ENCODE data around the gene ZBTB45.
"Not testable (repeated sequence)": the region's sequence is repeated elsewhere in the genome, so short reads cannot be mapped to it uniquely, and the experiment has no call there.

The ZBTB45 gene

DNA sequence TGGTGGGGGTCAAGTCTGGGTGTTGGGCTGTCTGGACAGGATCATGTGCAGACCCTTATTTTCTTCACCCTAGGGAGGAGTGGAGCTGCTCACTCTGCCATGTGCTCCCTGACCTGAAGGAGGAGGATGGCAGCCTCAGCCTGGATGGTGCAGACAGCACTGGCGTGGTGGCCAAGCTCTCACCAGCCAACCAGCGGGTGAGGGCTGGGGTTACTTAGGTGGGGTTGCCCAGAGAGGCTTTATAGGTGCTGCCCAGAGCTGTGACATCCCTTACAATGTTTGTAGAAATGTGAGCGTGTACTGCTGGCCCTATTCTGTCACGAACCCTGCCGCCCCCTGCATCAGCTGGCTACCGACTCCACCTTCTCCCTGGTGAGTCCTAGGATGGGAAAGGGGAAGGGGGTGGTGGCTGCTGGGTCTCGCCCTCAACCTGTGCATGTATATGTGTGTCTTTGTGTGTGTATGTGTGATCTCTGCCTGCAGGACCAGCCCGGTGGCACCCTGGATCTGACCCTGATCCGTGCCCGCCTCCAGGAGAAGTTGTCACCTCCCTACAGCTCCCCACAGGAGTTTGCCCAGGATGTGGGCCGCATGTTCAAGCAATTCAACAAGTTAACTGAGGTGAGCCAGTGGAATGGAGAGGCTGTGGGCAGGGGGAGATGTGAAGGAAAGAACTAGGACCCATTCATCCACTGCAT lies 30.2 kb upstream of the ZBTB45 start:
- peak overlapping the region; percentile 80 for H3K27ac Mint-ChIP-seq

DNA sequence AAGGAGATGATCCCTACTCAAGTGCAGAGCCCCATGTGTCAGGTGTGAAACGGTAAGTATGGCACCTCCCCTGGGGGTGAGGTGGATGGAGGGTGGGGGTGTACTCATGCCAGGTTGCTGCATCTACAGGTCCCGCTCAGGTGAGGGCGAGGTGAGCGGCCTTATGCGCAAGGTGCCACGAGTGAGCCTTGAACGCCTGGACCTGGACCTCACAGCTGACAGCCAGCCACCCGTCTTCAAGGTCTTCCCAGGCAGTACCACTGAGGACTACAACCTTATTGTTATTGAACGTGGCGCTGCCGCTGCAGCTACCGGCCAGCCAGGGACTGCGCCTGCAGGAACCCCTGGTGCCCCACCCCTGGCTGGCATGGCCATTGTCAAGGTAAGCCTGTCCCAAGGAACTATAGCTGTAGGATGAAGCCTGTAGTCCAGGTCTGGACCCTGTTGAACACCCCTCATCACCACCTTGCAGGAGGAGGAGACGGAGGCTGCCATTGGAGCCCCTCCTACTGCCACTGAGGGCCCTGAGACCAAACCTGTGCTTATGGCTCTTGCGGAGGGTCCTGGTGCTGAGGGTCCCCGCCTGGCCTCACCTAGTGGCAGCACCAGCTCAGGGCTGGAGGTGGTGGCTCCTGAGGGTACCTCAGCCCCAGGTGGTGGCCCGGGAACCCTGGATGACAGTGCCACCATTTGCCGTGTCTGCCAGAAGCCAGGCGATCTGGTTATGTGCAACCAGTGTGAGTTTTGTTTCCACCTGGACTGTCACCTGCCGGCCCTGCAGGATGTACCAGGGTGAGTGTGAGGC lies 29.5 kb upstream of the ZBTB45 start:
- peak overlapping the region; percentile 71 for H3K27ac Mint-ChIP-seq
- no peaks in the 10 kb centered on the region for H3K27me3 Mint-ChIP-seq
- peaks cover 64 to 74% of the 10 kb centered on the region in 2 donors for H3K36me3 Mint-ChIP-seq
- H3K4me1 Mint-ChIP-seq: peaks cover 43 to 66% of the 10 kb centered on the region in 2 donors
- no peak overlapping the region for H3K4me3 Mint-ChIP-seq
- DNase-seq (no peak), ATAC-seq (replicated peaks) (no peak)
- H3K9me3 Mint-ChIP-seq: no peaks in the 10 kb centered on the region

More for the DNA sequence above, 30.2 kb upstream of the ZBTB45 start:
- DNase-seq (no peak), ATAC-seq (replicated peaks) (no peak)
- Mint-ChIP-seq H3K9me3 (no peaks in the 10 kb centered on the region), H3K36me3 (peaks cover 65 to 76% of the 10 kb centered on the region in 2 donors), H3K4me1 (peaks cover 47 to 70% of the 10 kb centered on the region in 2 donors), H3K4me3 (no peak overlapping the region), H3K27me3 (no peaks in the 10 kb centered on the region)

DNA sequence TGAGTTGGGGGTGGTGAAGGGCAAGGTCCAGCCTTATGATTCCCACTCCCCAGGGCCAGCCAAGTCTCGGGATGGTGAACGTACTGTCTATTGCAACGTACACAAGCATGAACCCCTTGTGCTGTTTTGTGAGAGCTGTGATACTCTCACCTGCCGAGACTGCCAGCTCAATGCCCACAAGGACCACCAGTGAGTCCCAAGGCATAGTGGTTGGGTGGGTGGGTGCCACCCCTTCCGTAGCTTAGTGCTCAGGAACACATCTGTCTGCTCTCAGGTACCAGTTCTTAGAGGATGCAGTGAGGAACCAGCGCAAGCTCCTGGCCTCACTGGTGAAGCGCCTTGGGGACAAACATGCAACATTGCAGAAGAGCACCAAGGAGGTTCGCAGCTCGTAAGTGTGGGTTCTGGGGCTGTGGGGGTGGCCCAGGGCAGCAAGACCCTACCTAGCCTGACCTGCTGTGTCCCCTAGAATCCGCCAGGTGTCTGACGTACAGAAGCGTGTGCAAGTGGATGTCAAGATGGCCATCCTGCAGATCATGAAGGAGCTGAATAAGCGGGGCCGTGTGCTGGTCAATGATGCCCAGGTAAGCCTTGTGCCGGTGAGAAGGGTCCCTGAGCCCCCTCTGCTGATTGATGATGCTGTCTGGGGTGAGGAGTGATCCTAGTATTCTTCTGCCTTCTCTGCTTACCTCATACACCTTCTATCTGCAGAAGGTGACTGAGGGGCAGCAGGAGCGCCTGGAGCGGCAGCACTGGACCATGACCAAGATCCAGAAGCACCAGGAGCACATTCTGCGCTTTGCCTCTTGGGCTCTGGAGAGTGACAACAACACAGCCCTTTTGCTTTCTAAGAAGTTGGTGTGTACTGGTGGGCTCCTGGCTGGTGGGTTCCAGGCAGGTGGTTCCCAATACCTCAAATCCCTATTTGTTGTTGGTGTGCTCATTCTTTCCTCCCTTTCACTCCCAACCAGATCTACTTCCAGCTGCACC lies 28.0 kb upstream of the ZBTB45 start:
- no peak overlapping the region for H3K4me3 Mint-ChIP-seq

DNA sequence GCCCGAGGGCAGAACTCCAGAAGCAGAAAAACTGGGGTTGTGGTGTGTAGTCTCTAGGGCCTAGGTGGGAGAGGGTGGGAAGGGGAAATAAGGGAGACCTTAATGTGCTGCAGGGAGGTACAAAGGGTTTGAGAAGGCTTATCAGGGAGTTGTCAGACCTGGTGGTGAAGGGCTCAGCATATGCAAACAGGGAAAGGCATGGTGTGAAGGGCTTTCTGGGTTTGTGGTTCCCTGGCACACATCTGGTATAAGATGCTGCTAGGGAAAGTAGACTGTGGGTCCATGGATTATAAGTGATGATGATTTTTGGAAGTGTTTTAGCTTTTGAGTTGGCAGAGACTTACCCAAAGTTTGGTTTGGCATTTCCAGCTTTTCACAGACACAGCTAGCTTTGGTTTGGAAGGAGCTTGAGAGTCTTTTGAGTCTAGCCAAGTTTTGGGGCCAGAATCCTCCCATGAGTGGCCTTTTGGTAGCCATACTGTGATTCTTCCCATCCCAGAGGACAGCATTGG lies 26.5 kb upstream of the ZBTB45 start:
- ATAC-seq (replicated peaks) (no peak), DNase-seq (no peak)
- Mint-ChIP-seq H3K4me3 (peak overlapping the region; percentile 91), H3K9me3 (no peaks in the 10 kb centered on the region), H3K4me1 (peaks cover 34 to 50% of the 10 kb centered on the region in 2 donors), H3K36me3 (peaks cover 44 to 51% of the 10 kb centered on the region in 2 donors), H3K27me3 (peaks cover 6 to 12% of the 10 kb centered on the region in 2 donors), H3K27ac (peak overlapping the region; percentile 87)

More for the DNA sequence above, 28.0 kb upstream of the ZBTB45 start:
- Mint-ChIP-seq H3K27ac (peak overlapping the region; percentile 51), H3K4me1 (peaks cover 41 to 62% of the 10 kb centered on the region in 2 donors), H3K27me3 (peaks cover 3% of the 10 kb centered on the region in 2 donors), H3K36me3 (peaks cover 55 to 64% of the 10 kb centered on the region in 2 donors), H3K9me3 (no peaks in the 10 kb centered on the region)
- DNase-seq (no peak), ATAC-seq (replicated peaks) (no peak)

DNA sequence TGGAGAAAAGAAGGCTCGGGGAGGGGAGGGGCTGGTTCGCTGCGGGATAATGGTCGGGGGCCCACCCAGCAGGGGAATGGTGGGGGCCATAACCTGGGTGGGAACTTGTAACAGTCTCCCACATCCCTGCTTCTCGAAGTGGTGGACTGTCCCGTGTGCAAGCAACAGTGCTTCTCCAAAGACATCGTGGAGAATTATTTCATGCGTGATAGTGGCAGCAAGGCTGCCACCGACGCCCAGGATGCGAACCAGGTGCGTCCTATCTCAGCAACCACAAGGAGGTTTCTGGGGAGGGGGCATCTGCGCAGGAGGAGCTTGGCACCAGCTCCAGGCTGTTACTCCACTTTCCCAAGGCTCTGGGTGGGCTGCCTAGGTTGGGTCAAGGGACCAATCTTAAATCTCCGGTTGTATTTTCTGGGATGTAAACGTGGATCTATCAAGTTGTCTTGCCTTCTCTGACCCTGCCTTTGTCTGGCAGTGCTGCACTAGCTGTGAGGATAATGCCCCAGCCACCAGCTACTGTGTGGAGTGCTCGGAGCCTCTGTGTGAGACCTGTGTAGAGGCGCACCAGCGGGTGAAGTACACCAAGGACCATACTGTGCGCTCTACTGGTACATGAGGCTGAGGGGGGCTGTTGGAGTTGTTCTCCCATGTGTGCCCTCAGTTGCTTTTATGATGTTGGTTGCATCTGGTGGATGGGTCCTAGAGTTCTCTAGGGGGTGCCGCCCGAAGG lies 25.8 kb upstream of the ZBTB45 start:
- H3K9me3 Mint-ChIP-seq: no peaks in the 10 kb centered on the region
- ATAC-seq (replicated peaks): no peak
- peaks cover 39 to 46% of the 10 kb centered on the region in 2 donors for H3K36me3 Mint-ChIP-seq

DNA sequence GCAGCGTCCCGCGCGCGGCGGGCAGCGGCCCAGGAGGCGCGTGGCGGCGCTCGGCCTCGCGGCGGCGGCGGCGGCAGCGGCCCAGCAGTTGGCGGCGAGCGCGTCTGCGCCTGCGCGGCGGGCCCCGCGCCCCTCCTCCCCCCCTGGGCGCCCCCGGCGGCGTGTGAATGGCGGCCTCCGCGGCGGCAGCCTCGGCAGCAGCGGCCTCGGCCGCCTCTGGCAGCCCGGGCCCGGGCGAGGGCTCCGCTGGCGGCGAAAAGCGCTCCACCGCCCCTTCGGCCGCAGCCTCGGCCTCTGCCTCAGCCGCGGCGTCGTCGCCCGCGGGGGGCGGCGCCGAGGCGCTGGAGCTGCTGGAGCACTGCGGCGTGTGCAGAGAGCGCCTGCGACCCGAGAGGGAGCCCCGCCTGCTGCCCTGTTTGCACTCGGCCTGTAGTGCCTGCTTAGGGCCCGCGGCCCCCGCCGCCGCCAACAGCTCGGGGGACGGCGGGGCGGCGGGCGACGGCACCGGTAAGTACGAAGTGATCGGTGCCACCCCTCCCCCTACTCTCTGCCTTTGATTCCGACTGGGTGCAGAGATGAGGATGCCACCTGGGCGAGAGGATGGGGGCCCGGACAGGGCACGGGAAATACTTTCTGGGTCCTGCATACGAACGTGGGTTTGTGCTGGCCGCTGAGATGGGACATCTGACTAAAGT lies 25.1 kb upstream of the ZBTB45 start:
- H3K9me3 Mint-ChIP-seq: no peaks in the 10 kb centered on the region
- peaks cover 35 to 41% of the 10 kb centered on the region in 2 donors for H3K36me3 Mint-ChIP-seq
- peak overlapping the region; percentile 91 for H3K4me3 Mint-ChIP-seq
- H3K27me3 Mint-ChIP-seq: peaks cover 9 to 14% of the 10 kb centered on the region in 2 donors
- H3K4me1 Mint-ChIP-seq: peaks cover 31 to 44% of the 10 kb centered on the region in 2 donors
- DNase-seq (no peak), ATAC-seq (replicated peaks) (peak; percentile 52 to 62)
- H3K27ac Mint-ChIP-seq: peak overlapping the region; percentile 94

More for the DNA sequence above, 25.8 kb upstream of the ZBTB45 start:
- H3K27ac Mint-ChIP-seq: peak overlapping the region; percentile 87
- peak overlapping the region; percentile 91 for H3K4me3 Mint-ChIP-seq
- DNase-seq: no peak
- peaks cover 6 to 12% of the 10 kb centered on the region in 2 donors for H3K27me3 Mint-ChIP-seq
- peaks cover 34 to 50% of the 10 kb centered on the region in 2 donors for H3K4me1 Mint-ChIP-seq

DNA sequence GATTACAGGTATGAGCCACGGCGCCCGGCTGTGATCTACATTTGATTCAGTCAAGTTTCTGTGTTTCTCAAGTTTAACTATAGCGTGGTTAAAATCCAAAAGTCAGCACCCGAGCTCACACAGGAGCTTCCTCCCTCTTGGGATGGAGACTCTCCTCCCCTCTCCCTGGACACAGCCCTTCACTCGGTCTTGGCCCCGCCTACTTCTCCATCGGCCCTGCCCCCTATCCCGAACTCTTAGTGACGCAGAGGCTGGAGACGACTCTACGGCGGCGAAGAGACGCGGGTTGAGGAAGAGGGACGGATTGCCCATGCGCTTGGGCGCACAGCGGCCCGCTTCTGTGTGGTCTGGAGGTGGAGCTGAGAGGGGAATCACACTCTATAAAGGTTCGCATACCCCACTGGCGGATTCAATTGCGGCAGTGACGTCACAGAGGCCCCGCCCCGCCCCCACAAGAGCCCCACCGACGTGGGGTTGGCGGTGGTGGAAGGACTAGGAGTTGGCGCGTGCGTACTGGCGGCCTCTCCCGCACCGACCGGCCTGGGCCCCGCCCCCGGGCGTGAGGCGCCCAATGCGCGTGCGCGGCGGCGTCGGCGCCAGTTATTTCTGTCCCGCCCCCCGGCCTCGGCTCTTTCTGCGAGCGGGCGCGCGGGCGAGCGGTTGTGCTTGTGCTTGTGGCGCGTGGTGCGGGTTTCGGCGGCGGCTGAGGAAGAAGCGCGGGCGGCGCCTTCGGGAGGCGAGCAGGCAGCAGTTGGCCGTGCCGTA lies 24.4 kb upstream of the ZBTB45 start, which contains the start of gene TRIM28:
TSS of gene TRIM28 (plus strand) at position 239 of the 765 bp plus-strand sequence. CDS start 694 bp downstream, outside the sequence.
- no peaks in the 10 kb centered on the region for H3K9me3 Mint-ChIP-seq
- peak within 1 kb of the TSS; percentile 91 for H3K4me3 Mint-ChIP-seq
- peaks cover 31 to 45% of the 10 kb centered on the region in 2 donors for H3K4me1 Mint-ChIP-seq
- H3K36me3 Mint-ChIP-seq: peaks cover 35 to 36% of the 10 kb centered on the region in 2 donors
- H3K27me3 Mint-ChIP-seq: peaks cover 16 to 22% of the 10 kb centered on the region in 2 donors
- ATAC-seq (replicated peaks) (peak; percentile 96 to 97), DNase-seq (peak; percentile 100)
- peak within 1 kb of the TSS; percentile 94 for H3K27ac Mint-ChIP-seq

DNA sequence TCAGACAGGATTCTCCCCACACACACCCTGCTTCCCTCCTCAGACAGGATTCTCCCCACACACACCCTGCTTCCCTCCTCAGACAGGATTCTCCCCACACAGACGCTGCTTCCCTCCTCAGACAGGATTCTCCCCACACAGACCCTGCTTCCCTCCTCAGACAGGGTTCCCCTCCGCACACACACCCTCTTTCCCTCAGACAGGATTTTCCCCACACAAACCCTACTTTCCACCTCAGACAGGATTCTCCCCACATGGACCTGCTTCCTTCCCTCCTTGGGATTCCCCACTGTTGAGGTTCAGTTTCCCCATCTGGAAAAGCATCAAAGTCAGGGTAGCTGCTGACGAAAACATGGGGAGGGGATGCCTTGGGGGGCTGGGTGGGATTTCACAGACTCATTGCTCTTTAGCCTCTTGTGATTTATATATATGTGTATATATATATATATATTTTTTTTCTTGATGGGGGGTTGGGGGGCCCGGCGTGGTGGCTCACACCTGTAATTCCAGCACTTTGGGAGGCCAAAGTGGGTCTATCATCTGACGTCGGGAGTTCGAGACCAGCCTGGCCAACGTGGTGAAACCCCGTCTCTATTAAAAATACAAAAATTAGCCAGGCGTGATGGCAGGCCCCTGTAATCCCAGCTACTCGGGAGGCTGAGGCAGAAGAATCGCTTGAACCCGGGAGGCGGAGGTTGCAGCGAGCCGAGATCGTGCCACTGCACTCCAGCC lies 23.2 kb upstream of the ZBTB45 start:
- Mint-ChIP-seq H3K27me3 (peaks cover 22 to 26% of the 10 kb centered on the region in 2 donors), H3K4me3 (peak overlapping the region; percentile 1 to 25), H3K4me1 (peaks cover 32 to 50% of the 10 kb centered on the region in 2 donors), H3K36me3 (peaks cover 29 to 31% of the 10 kb centered on the region in 2 donors)
- ATAC-seq (replicated peaks); H3K9me3 Mint-ChIP-seq; H3K27ac Mint-ChIP-seq; DNase-seq: not testable (repeated sequence)

DNA sequence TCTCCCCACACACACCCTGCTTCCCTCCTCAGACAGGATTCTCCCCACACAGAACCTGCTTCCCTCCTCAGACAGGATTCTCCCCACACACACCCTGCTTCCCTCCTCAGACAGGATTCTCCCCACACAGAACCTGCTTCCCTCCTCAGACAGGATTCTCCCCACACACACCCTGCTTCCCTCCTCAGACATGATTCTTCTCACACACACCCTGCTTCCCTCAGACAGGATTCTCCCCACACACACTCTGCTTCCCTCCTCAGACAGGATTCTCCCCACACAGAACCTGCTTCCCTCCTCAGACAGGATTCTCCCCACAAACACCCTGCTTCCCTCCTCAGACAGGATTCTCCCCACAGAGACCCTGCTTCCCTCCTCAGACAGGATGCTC lies 19.6 kb upstream of the ZBTB45 start:
- H3K27me3 Mint-ChIP-seq: peaks cover 35 to 39% of the 10 kb centered on the region in 2 donors
- H3K27ac Mint-ChIP-seq; H3K36me3 Mint-ChIP-seq; H3K9me3 Mint-ChIP-seq; DNase-seq; ATAC-seq (replicated peaks): not testable (repeated sequence)
- peaks cover 17 to 27% of the 10 kb centered on the region in 2 donors for H3K4me1 Mint-ChIP-seq
- H3K4me3 Mint-ChIP-seq: peak overlapping the region; percentile 36 to 82

DNA sequence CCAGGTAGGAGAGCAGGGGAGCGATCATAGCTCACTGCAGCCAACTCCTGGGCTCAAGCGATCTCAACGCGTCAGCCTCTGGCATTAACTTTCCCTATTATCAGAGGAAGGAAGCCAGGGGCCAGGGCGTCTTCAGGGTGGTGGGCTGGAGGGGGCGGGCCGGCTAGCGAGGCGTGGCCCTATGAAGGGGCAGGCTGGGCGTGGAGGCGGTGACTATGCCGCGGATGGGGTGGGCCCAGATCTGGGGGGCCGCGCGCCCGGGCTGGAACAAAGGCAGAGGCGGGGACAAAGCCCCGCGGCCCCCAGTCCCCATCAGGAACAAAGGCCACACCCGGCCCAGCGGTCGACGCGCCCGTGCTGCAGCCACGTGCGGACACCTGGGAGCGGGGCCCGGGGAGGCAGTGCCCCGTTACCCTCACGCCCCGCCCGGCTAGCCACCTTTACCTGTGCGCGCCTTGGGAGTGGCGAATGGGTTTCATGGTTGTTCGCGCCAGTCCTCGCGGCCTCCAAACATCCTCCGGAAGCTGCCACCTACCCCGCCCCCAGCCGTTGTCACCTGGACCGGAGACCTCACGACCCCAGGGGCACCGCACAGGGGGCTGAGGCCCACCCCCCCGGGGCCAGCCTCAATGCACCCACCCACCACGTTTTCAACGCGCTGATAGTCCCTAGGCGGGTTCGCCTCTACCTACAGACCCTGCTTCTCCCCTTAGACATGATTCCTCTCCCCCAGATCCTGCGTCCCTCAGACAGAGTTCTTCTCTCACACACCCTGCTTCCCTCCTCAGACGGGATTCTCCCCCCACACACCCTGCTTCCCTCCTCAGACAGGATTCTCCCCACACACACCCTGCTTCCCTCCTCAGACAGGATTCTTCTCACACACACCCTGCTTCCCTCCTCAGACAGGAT lies 18.9 kb upstream of the ZBTB45 start:
- Mint-ChIP-seq H3K27ac (peak overlapping the region; percentile 47), H3K4me1 (peaks cover 12 to 21% of the 10 kb centered on the region in 2 donors), H3K27me3 (peaks cover 35 to 39% of the 10 kb centered on the region in 2 donors), H3K9me3 (no peaks in the 10 kb centered on the region), H3K4me3 (peak overlapping the region; percentile 79 to 82), H3K36me3 (no peaks in the 10 kb centered on the region)
- ATAC-seq (replicated peaks) (peak; percentile 65 to 70), DNase-seq (no peak)
